Measurements from ENCODE around the gene BICRAL.

BICRAL gene

DNA sequence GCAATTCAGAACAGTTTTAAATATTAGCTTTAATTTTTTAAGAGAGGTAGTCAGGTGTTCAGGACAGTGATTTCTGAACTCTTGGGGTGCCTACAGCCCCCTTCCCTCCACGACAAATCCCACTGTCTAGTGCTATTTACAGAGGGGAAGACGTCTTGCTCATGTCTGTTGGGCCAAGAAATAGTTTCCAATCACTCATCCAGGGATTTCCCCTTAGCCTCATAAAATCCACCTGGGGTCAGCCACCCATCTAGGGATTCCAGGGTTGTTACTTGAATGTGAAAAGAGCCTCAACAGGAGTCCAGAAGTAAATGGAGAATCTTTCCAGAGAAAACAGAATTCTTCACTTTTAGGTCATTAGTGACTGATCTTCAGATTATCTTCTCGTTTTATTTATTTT, 37.0 kb downstream of the BICRAL start:
- TF ChIP-seq, protein P1, sequence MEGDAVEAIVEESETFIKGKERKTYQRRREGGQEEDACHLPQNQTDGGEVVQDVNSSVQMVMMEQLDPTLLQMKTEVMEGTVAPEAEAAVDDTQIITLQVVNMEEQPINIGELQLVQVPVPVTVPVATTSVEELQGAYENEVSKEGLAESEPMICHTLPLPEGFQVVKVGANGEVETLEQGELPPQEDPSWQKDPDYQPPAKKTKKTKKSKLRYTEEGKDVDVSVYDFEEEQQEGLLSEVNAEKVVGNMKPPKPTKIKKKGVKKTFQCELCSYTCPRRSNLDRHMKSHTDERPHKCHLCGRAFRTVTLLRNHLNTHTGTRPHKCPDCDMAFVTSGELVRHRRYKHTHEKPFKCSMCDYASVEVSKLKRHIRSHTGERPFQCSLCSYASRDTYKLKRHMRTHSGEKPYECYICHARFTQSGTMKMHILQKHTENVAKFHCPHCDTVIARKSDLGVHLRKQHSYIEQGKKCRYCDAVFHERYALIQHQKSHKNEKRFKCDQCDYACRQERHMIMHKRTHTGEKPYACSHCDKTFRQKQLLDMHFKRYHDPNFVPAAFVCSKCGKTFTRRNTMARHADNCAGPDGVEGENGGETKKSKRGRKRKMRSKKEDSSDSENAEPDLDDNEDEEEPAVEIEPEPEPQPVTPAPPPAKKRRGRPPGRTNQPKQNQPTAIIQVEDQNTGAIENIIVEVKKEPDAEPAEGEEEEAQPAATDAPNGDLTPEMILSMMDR (IDR thresholded peaks at IDR 0.05; ENCODE audit: insufficient read depth, missing control alignments): no peak
- FAIRE-seq (no peak), DNase-seq (ENCODE audit: insufficient read length, low spot score) (no peak)

DNA sequence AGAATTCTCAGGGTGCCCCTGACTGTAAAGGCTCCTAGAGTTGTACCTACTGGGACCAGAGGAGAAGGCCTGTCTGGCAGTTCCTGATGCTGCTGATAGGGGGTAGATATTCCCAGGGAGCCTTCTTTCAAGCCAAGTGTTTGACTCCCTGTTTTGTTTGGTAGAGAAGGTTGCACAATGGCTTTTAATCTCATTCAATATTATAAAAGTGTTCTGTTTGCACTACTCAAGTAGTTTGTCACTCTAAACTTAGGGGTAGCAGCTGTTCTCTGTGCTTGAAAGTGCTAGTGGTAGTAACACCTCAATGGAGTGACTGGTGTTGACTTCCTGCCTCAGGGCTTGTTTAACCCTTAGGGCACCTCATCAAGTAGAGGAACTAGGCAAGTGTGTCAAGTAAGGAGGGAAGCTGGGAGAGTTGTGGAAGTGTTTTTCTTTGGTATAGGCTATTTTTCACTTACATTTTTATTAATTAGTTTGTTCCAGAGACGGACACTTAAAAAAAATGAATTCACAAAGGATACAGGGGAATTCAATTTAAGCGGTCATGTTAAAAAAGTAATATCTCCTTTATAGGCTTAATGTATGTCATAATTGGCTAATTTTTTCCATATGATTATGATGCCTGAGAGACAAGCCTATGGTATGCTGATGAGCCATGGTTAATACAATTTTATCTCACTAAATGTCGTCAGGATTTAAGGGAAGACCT, 38.1 kb downstream of the BICRAL start:
- TF ChIP-seq, protein P1 (IDR thresholded peaks at IDR 0.05; ENCODE audit: insufficient read depth, missing control alignments): no peak
- FAIRE-seq: no peak
- DNase-seq (ENCODE audit: insufficient read length, low spot score): no peak

DNA sequence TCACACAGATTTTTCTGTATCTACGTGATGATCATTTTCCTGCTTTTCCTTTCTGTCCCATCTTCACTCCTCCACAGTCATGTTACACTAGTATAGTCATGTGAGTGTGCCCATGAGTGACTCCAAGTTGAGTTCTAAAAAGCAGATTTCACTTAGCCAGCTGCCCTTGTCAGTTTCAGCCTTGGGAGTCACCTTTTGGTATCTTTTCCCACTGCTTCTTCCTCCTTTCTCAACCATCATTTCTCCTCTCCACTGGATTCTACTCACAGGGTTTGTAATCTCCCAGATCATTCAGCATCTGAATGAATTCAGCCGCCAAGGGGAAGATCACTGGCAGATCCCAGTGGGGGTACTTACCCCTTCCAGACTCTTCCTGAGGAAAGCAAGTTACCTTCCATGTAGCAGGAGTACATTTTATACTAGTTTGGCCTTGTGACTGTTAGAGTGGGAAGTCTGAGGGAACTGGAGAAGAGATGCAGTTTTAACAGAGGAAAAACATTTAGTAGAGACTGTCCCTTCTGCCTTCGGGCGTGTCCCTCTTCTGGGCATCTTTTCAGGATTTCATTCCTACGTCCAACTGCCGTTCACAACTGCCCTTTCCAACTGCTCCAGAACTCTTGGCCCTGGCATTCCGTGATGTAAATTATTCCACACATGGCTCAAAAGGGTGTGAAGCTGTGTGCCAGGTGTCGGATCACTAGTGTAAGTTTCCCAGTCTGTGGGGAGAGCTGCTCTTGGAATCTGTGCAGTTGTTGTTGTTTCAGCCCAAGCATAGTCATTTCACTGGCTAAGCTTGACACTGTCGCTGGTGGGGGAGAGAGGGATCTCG, 38.9 kb downstream of the BICRAL start:
- no peak for FAIRE-seq
- DNase-seq (ENCODE audit: insufficient read length, low spot score): no peak
- TF ChIP-seq, protein P1 (IDR thresholded peaks at IDR 0.05; ENCODE audit: insufficient read depth, missing control alignments): no peak

DNA sequence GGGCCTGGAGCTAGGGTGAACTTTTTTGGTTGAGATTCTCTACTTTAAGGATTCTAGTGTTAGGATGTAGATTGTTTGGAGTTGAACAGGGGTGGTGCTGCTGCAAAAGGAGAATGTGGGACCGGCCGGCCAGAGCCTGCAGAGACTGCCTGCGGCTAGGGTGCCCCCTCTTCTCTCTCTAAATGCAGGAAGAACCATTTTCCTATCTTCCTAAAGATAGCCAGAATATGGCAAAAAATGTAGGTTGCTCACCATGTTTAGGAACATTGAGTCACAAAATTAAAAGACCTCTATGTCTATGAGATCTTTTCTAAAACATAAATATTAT, 39.5 kb downstream of the BICRAL start:
- FAIRE-seq (no peak), DNase-seq (ENCODE audit: insufficient read length, low spot score) (no peak)
- TF ChIP-seq, protein P1 (IDR thresholded peaks at IDR 0.05; ENCODE audit: insufficient read depth, missing control alignments): no peak

DNA sequence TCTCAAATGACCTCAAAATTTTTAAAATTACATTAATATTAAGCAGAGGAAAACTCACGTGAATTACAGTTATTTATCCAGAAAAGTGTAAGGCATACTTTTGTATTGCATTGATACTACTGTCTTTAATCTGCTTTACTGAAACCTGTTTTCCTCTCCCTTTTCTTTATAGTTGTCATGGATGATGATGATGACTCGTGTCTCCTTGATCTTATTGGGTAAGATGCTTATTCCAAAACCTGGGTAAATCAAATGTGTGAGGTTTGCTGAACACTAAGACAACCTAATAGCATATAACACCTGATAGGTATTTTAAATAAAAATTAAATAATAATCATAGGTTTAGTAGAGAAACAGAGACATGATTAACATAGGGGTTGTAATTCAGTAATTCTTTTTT, 40.0 kb downstream of the BICRAL start:
- TF ChIP-seq, protein P1 (IDR thresholded peaks at IDR 0.05; ENCODE audit: insufficient read depth, missing control alignments): no peak
- FAIRE-seq (no peak), DNase-seq (ENCODE audit: insufficient read length, low spot score) (no peak)

DNA sequence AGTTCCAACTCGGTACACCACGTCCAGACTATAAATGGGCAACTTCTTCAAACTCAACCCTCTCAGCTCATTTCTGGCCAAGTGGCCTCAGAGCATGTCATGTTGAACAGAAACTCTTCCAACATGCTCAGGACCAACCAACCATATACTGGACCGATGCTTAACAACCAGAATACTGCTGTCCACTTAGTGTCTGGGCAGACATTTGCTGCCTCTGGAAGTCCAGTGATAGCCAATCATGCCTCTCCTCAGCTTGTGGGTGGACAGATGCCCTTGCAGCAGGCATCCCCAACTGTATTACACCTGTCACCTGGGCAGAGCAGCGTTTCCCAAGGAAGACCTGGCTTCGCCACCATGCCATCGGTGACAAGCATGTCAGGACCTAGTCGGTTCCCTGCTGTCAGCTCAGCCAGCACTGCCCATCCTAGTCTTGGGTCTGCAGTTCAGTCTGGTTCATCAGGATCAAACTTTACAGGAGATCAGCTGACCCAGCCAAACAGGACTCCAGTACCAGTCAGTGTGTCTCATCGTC, 47.8 kb downstream of the BICRAL start:
- TF ChIP-seq, protein P1 (IDR thresholded peaks at IDR 0.05; ENCODE audit: insufficient read depth, missing control alignments): no peak
- no peak for FAIRE-seq
- no peak for DNase-seq (ENCODE audit: insufficient read length, low spot score)

DNA sequence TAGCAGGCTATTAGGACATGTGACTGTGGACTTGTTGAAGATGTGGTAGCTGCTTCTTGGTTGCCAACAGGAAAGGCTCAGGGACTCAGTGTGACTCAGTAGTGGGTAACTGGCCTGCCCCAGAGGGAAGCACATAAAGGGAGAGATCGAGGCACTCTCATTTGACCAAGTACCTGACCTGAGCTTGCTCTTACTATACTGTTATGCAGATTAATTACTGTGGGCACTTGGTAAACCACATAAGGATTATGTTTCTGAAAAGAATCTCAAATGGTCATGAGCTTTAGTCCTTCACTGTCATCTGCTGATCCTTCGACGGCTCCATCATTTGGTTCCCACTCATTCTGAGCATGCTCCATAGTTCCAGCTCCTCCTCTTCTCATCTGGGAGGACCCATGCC, 49.4 kb downstream of the BICRAL start:
- no peak for DNase-seq (ENCODE audit: insufficient read length, low spot score)
- TF ChIP-seq, protein P1 (IDR thresholded peaks at IDR 0.05; ENCODE audit: insufficient read depth, missing control alignments): no peak
- no peak for FAIRE-seq

All from D721Med (cell line).